8988T (cell line): ENCODE data around the gene OR2V1.
"Not testable (repeated sequence)": the region's sequence is repeated elsewhere in the genome, so short reads cannot be mapped to it uniquely, and the experiment has no call there.

ENCODE experiments used
- DNase-seq: peaks from one replicate; pipeline ENCODE4 v3.0.0; 2011

Gene OR2V1

DNA sequence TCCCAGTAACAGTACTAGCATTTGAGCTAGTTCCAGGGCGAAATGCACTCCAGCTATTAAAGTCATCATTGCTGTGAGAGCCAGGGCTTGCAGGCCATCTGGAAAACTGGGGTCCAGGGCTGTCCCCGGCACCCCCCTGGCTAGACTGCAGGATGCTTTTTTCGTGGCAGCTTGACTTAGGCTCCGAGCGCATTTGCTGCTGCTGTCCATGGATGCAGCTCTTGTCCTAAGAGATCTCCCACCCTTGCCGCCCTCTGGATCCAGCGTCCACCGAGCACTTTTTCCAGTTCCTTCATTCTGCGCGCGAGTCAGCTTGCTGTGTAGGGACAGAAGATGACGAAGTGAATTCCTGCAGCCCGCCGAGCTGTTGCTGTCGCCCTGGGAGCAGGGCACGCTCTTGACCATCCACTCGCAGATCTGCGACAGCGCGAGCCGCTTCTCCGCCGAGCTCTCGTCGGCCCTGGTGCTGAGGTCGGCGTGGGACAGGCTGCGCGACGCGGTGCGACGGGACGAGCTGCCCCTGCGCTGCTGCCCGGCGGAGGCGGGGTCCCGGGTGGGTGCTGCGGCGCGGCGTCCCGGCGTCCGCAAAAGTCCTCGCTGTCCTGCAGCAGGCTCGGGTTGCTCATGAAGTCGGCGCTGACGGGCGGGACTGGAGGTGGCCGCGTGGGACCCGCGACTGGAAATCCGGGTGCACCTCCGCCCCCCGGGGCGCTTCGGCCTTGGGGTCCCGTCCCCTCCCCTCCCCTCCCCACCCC lies 30.7 kb downstream of the OR2V1 start:
- DNase-seq: no peak

DNA sequence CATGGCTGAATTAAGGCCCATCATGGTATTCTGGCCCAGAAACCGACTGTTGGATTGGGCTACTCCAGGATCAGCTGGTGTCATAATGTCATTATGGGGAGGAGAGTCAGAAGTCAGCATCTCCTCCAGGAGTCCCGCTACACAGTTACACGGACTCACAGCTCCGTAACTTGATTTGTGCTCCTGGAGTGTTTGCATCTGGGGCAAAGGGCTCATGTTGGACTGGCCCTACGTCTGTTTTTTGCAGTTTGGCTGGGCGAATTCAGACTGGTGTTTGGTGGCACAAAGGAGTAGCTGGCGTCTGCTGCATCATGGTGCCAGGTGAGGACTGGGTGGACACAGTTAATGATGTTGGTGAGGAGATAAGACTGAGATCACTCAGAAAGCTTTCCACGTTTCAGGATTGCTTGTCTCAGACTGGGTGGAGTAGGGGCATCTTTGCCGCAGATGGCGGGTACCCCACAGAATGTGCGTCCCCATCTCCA lies 31.3 kb downstream of the OR2V1 start:
- DNase-seq: no peak

DNA sequence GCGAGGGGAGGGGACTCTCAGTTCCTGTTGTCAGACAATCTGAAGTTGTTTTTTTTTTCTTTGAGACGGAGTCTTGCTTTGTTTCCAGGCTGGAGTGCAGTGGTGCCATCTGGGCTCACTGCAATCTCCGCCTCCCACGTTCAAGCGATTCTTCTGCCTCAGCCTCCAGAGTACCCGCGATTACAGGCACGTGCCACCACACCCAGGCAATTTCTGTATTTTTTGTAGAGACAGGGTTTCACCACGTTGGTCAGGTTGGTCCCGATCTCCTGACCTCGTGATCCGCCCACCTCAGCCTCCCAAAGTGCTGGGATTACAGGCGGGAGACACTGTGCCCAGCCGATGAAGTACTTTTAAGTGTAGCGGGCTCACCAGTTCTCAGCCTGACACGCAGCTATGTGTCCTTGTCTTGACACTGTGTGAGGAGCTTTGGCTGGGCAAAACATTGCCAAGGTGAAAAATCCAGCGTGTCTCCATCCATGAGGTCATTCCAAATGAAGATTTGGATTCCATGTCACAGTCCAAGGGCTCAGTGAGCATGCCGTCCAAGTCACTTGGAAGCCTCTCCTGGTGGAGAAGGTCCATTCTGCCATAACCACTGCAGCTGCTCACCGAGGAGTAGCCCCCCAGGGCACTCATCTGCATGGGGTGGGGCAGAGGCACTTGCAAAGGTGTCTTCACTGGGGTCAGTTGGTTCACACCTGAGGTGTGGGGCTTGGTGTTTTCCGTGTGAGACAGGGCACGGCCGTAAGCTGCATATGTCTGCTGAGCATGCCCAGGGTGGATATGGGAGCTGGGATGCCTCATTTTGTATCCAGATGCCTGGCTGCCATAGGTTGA lies 32.0 kb downstream of the OR2V1 start:
- DNase-seq: no peak

- not testable (repeated sequence) for DNase-seq
These were observed 33.0 kb downstream of the OR2V1 start for GRCh38 chr5:181097759-181098491.

DNA sequence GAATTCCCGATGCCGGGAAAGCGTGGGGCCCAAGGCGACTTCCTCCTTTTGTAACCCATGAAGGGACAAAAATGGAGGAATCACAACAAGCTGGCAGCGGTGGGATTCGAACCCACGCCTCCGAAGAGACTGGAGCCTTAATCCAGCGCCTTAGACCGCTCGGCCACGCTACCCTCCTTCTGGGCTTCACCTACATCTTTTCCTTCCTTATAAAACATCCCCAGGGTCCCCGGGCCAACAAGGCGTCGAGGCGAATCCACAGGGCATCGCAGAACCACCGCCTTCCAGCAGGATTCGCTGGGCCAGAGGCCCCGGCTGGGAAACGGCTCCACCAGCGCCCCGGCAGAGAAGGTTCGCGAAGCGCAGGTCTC lies 33.6 kb downstream of the OR2V1 start:
- DNase-seq: not testable (repeated sequence)

DNA sequence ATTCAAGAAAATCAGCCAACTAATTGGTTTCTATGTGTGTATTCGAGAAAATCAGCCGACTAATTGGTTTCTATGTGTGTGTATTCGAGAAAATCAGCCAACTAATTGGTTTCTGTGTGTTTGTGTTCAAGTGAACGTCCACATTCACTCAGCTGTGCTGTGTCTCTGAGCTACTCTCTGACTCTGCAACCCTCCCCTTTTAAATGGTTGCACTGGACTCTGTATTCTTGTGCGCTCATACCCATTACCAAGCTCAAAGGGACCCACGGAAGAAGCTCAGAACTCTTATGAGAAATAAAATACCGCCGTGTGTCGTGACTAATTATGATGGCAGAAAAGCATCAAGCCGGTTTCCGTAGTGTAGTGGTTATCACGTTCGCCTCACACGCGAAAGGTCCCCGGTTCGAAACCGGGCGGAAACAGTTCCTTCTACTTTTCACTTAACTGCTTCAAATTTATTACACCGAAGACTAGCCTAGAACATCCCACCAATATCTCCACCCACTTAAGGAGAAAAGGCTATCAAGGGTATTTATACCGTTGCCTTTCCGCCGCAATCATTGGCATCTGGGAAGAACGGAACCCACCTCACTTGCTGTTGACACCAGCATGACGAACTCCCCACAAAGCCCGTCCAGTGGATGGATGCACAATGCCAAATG lies 34.1 kb downstream of the OR2V1 start:
- not testable (repeated sequence) for DNase-seq

- DNase-seq: not testable (repeated sequence)
These were observed 35.8 kb downstream of the OR2V1 start for GRCh38 chr5:181095162-181095561.

- DNase-seq: no peak
These were observed 38.5 kb downstream of the OR2V1 start for GRCh38 chr5:181092428-181092827.

DNA sequence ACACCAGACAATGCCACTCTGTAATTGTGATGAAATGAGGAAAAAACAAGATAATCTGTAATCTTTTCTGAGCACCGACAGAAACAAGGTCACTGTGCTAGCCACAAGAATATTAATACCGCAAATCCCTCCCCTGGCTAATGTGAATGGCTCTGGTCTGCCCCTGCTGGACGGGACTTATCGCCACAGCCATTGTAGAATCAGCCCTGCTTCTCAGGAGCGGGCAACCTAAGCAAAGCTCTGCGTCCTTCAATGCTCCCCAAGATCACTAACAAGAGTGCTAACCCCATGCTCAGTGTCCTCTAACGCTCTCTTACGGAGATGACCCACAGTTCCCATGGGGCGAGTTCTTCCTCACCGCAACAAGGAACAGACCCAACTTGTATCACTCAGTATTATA lies 42.7 kb downstream of the OR2V1 start:
- peak; percentile 70 for DNase-seq

DNA sequence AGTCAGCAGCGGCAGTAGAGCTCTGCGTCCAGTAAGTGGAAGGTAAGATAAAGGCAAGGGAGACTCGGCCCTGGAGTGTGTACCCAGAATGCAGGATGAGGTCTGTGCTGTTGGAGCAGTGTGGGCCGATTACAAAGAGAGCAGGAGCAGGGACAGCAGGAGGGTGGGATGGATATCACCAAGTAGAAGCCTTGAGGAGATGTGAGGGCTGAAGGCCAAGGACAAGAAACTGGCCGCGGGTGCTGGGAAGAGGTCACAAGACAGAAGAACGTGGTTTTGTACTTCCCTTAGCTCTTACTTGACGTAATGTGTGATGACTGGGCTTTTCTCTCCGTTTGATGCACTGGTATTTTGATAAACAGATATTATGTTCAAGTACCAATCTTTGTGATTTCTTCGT lies 43.7 kb downstream of the OR2V1 start:
- DNase-seq: no peak

GRCh38 chr5:181086884-181087205 lies 44.1 kb downstream of the OR2V1 start:
- DNase-seq: no peak

GRCh38 chr5:181086026-181086883 lies 44.7 kb downstream of the OR2V1 start:
- DNase-seq: no peak

DNA sequence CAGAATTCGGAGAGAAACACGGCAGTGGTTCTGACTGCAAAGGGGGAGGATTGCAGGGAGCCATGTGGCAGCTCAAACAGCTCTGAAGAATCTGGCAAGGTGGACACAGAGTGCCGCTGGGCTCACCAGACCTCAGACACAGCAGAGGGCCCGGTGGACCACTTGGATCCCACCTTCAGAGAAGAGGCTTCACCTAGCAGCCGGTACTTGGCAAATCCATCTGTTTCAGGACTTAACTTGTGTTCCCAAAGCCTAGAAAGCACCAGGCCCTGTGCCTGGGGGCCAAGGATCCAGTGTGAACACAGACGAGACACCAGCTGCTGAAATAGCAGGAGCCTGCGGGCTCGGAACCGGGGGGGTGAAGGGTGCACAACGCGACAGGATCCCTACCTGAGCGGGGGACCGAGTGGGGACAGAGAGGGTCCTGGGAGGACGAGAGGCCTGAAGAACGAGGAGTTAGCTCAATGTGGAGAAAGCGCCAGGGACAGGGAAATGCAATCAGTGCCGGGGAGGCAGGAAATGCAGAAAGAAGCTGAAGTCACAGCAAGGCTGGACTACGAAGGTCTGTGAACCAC lies 46.3 kb downstream of the OR2V1 start:
- no peak for DNase-seq

DNA sequence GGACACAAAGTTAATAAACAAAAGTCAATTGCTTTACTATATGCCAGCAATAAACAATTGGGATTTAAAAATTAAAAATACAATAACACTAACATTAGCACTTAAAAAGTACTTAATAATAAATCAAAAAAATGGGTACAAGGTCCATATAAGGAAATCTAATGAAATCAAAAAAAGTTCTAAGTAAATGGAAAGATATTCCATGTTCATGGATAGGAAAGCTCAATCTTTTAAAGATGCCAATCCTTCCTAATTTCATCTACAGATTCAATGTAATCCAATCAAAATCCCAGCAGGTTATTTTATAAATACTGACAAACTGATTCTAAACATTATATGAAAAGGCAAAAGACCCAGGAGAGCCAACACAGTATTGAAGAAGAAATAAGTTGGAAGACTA lies 49.0 kb downstream of the OR2V1 start:
- no peak for DNase-seq

- no peak for DNase-seq
These were observed 54.0 kb downstream of the OR2V1 start for GRCh38 chr5:181076920-181077319.
